ENCODE results near the gene C1orf232.

C1orf232 gene

DNA sequence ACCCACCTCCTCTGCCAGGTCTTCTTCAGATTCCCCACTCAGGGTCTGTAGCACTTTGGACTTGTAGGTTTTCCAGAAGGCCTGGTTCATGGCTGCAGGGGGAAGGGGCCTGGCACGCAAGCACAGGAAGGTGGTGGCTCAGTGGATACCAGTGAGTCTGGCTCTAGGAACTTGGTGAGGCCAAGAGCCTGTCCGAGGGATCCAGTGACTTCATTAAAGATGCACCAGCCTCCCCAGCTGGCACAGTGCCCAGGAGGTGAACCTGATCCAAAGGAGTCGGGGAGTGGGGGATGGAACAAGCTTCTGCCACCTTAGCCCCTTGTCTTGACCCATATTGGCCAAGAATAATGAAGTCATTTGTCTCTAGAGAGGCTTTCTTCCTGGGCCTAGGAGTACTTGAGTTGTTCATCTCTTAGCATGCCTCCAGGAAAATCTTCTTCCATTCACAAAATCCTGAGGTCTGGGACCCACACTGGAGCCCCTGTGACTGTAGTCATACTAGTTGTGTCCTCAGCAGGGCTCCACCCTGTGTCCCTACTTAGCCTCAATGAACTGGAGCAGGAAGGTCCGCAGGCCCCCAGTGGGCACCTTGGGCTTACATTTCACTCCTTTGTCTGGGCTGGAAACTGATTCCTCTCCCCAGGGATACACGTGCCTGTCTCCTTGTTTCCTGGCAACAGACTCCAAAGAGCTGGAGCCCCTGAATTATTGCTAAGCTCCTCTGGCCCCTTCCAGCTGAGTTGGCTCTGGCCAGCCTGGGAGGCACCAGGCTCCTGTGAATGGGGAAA, at the start of gene C1orf232:
C1orf232 (minus strand) TSS at position 554 of the 788 bp plus-strand sequence; CDS start at position 90, 464 bp downstream.
- peak; percentile 61 for DNase-seq (ENCODE audit: low spot score)

- no peak for DNase-seq (ENCODE audit: low spot score)
Observed at GRCh38 chr1:26215246-26215645, 46.5 kb upstream of the C1orf232 start.

- no peak for DNase-seq (ENCODE audit: low spot score)
Observed at GRCh38 chr1:26213335-26213905, 44.7 kb upstream of the C1orf232 start.

DNA sequence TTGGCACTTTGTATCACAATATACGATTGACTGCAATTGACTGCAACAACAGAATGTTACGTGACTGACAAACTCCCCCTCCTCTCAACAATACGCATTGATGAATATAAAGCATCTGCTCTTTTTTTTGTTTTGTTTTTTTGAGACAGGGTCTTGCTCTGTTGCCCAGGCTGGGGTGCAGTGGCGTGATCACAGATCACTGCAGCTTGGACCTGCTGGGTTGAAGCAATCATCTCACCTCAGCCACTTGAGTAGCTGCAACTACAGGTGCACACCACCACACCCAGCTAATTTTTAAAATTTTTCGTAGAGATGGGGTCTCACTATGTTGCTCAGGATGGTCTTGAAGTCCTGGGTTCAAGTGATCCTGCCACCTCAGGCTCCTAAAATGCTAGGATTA, 44.0 kb upstream of the C1orf232 start:
- DNase-seq (ENCODE audit: low spot score): no peak

- DNase-seq (ENCODE audit: low spot score): no peak
Observed at GRCh38 chr1:26210147-26210870, 41.5 kb upstream of the C1orf232 start.

- DNase-seq (ENCODE audit: low spot score): no peak
Observed at GRCh38 chr1:26203642-26204318, 35.0 kb upstream of the C1orf232 start.

GRCh38 chr1:26200413-26200812, 31.6 kb upstream of the C1orf232 start:
- no peak for DNase-seq (ENCODE audit: low spot score)

- no peak for DNase-seq (ENCODE audit: low spot score)
Observed at GRCh38 chr1:26197813-26198212, 29.1 kb upstream of the C1orf232 start.

- no peak for DNase-seq (ENCODE audit: low spot score)
Observed at GRCh38 chr1:26197301-26197700, 28.5 kb upstream of the C1orf232 start.

DNA sequence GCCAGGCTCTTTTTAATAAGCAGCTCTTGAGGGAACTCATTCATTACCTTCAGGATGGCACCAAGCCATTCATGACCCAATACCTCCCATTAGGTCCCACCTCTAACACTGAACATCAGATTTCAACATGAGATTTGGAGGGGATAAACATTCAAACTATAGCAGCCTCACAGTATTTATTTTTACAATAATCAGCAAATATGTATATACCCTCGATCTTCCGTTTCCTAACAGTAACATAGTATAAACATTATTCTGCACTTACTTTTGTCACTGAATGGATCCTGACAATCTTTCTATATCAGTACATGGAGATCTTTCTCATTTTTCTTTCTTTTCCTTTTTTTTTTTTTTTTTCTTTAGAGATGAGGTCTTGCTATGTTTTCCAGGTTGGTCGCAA, 27.0 kb upstream of the C1orf232 start:
- no peak for DNase-seq (ENCODE audit: low spot score)

- DNase-seq (ENCODE audit: low spot score): no peak
Observed at GRCh38 chr1:26191739-26192138, 23.0 kb upstream of the C1orf232 start.

- DNase-seq (ENCODE audit: low spot score): no peak
Observed at GRCh38 chr1:26190373-26190987, 21.7 kb upstream of the C1orf232 start, which contains the start of gene CATSPER4. CATSPER4 (plus strand) TSS chr1:26190602; CDS start chr1:26190628, 26 bp downstream.

DNA sequence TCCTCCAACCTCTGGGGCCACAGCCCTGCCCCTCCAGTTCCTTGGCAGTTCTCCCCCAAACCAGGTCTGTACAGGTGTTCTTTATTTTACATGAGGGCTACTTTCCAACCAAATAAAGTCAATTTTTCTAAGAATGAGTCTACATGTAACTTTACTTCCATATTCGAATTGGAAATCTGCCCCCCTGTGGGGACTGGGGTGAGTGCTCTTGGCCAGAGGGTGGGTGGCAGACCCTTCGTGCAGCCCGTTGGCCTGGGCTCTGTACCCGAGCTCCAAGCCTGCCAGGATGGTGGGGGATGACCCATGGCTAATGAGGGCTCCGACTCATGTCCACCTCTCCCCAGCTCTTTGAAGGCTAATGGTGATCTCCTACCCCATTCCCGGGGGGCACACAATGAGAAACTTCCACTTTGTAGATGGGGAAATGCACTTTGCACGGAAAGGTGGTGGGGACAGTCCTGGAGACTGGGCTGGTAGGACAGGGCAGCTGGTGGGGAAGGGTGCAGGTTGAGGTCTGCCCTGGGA, 21.1 kb upstream of the C1orf232 start:
- no peak for DNase-seq (ENCODE audit: low spot score)

DNA sequence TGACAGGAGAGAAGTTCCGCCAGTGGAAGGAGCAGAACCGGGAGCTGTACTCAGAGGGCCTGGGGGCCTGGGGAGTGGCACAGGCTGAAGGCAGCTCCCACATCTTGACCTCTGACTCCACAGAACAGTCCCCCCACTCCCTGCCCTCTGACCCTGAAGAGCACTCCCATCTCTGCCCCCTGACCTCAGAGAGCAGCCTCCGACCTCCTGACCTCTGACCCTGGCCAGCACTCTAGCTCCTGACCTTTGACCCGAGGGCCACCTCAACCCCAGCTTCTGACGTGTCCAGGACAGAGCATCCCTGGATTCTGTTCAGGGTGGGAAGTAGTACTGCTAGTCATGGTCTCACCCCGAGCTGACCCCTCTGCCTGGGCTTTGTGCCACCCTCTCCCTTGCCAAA, 20.6 kb upstream of the C1orf232 start:
- no peak for DNase-seq (ENCODE audit: low spot score)

- DNase-seq (ENCODE audit: low spot score): no peak
Observed at GRCh38 chr1:26188477-26188876, 19.7 kb upstream of the C1orf232 start.

- DNase-seq (ENCODE audit: low spot score): no peak
Observed at GRCh38 chr1:26187882-26188281, 19.1 kb upstream of the C1orf232 start.

DNA sequence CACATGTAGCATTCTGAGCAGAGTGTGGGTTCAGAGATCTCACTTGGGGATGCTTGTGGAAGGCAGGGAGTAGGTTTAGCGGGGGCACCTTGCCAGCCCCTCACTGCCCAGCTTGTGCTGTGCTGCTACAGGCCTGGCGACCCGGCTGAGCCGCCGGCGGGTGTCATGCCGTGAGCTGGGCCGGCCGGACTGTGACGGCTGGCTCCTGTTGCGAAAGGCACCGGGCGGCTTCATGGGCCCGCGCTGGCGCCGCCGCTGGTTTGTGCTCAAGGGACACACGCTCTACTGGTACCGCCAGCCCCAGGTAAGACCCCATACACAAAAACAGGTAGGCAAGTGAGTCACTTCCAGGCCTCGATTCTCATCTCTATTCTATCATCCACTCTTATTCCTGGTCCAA, 16.1 kb upstream of the C1orf232 start:
- DNase-seq (ENCODE audit: low spot score): no peak

DNA sequence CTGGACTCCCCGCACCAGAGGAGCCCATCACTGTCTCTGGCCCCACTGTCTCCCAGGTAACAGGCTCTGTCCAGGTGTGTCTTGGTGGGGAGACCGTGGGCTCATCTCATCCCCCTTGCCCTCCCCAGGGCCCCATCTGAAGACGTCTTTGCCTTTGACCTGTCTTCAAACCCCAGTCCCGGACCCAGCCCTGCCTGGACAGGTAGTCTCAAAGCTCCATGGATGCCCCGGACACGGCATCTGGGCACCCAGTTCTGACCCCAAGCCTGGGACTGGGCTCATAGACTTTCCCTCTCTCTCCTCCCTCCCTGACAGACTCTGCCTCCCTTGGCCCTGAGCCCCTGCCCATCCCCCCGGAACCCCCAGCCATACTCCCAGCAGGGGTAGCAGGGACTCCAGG, 15.3 kb upstream of the C1orf232 start:
- DNase-seq (ENCODE audit: low spot score): no peak

DNA sequence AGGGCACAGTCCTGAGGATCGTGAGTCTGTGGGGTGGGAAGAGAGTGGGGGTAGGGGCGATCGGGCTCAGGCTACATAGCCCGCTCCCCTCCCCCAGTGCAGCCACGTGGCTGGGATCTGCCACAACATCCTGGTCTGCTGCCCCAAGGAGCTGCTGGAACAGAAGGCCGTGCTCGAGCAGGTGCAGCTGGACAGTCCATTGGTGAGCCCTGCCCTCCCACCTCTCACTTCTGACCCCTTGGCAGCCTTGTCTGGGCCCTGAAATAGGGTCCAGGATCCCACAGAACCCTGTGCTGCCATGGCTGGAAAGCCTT, 13.6 kb upstream of the C1orf232 start:
- no peak for DNase-seq (ENCODE audit: low spot score)

- no peak for DNase-seq (ENCODE audit: low spot score)
Observed at GRCh38 chr1:26181586-26182382, 13.0 kb upstream of the C1orf232 start.

DNA sequence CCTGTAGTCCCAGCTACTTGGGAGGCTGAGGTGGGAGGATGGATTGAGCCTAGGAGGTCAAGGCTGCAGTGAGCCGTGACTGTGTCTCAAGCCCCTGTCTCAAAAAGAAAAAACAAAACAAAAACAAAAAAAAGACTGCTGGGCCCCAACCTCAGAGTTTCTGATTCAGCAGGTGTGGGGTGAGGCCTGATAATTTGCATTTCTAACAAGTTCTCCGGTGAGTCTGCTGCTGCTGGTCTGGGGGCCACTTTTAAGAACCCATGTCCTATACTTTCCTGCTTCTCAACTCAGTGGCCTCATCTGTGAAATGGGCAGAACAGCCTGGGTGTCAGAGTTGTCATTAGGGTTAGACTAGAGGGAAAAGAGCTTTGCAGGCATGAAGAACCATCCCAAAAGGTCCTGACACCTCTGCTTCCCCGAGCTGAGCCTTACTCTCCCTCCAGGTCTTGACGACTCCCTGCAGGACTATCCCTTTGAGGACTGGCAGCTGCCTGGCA, 11.3 kb upstream of the C1orf232 start:
- no peak for DNase-seq (ENCODE audit: low spot score)
